Mesendoderm (in vitro differentiated cells): Measurements from ENCODE around the gene VTI1A.

Experiments
- DNase-seq: peaks from one replicate; pipeline ENCODE4 v3.0.0; 2013
- H2AK5ac ChIP-seq: 2 replicates; pipeline ENCODE4 v1.6.1; 2013; ENCODE audit warnings: low read length, inconsistent platforms
- H2BK120ac ChIP-seq: 2 replicates; pipeline ENCODE4 v1.6.1; 2013; ENCODE audit warnings: low read depth, mild to moderate bottlenecking, low read length, moderate library complexity, mixed read lengths
- H2BK15ac ChIP-seq: replicated peaks from 2 replicates; pipeline ENCODE4 v1.6.1; 2013; ENCODE audit warnings: low read depth, mild to moderate bottlenecking, moderate library complexity
- H2BK5ac ChIP-seq: 2 replicates; pipeline ENCODE4 v1.6.1; 2013; ENCODE audit warnings: low read length, inconsistent platforms
- H3K18ac ChIP-seq: 2 replicates; pipeline ENCODE4 v1.6.1; 2013; ENCODE audit warnings: mild to moderate bottlenecking, low read length, mixed read lengths
- H3K23ac ChIP-seq: one replicate; pipeline ENCODE4 v1.6.1; 2013; ENCODE audit warnings: low read length
- H3K27ac ChIP-seq: 2 replicates; pipeline ENCODE4 v1.5.1; 2013; ENCODE audit warnings: low read depth, mild to moderate bottlenecking, inconsistent platforms, low read length, moderate library complexity
- H3K27me3 ChIP-seq: 2 replicates; pipeline ENCODE4 v1.6.1; 2013; ENCODE audit warnings: low read length, control low read depth, mild to moderate bottlenecking, inconsistent platforms; ENCODE audit not compliant: insufficient read depth, poor library complexity
- H3K36me3 ChIP-seq: 2 replicates; pipeline ENCODE4 v1.6.1; 2013; ENCODE audit warnings: low read length, inconsistent platforms; ENCODE audit not compliant: control insufficient read depth, insufficient read depth
- H3K4ac ChIP-seq: one replicate; pipeline ENCODE4 v1.6.1; 2013; ENCODE audit warnings: low read depth, mild to moderate bottlenecking, low read length, moderate library complexity
- H3K4me1 ChIP-seq: 2 replicates; pipeline ENCODE4 v1.6.1; 2013; ENCODE audit warnings: low read depth, low read length, inconsistent platforms; ENCODE audit not compliant: control insufficient read depth
- H3K4me2 ChIP-seq: 2 replicates; pipeline ENCODE4 v1.6.1; 2013; ENCODE audit warnings: low read length
- H3K4me3 ChIP-seq: 2 replicates; pipeline ENCODE4 v1.5.1; 2013; ENCODE audit warnings: mild to moderate bottlenecking, low read length
- H3K56ac ChIP-seq: one replicate; pipeline ENCODE4 v1.6.1; 2013; ENCODE audit warnings: low read length
- H3K79me1 ChIP-seq: 2 replicates; pipeline ENCODE4 v1.6.1; 2013; ENCODE audit warnings: low read length, inconsistent platforms
- H3K79me2 ChIP-seq: 2 replicates; pipeline ENCODE4 v1.6.1; 2013; ENCODE audit warnings: mild to moderate bottlenecking, low read length; ENCODE audit not compliant: control insufficient read depth, insufficient read depth
- H3K9ac ChIP-seq: 2 replicates; pipeline ENCODE4 v1.6.1; 2013; ENCODE audit warnings: low read length, inconsistent platforms
- H4K5ac ChIP-seq: one replicate; pipeline ENCODE4 v1.6.1; 2013; ENCODE audit warnings: low read length
- H4K8ac ChIP-seq: one replicate; pipeline ENCODE4 v1.6.1; 2013; ENCODE audit warnings: low read depth, mild to moderate bottlenecking, control low read depth, low read length, moderate library complexity
- WGBS: extraction: QIAGEN DNeasy Blood & Tissue Kit; methylation state at CpG from one replicate; pipeline ENCODE4 v1.1.7; 2013; ENCODE audit warnings: low lambda C conversion rate, missing lambda C conversion rate; ENCODE audit not compliant: insufficient coverage; ENCODE audit errors: extremely low coverage; 5-methylcytosine and 5-hydroxymethylcytosine counted together

VTI1A gene

GRCh38 chr10:112721080-112721698, 274.2 kb downstream of the VTI1A start:
- Histone ChIP-seq H4K5ac (no peak overlapping the region), H3K36me3 (no peaks in the 10 kb centered on the region), H3K4me2 (no peak overlapping the region), H3K18ac (no peak overlapping the region), H3K4ac (no peak overlapping the region), H3K27ac (no peak overlapping the region), H3K79me2 (no peaks in the 10 kb centered on the region), H3K79me1 (no peaks in the 10 kb centered on the region), H2AK5ac (no peak overlapping the region), H3K4me1 (no peaks in the 10 kb centered on the region), H3K23ac (no peak overlapping the region), H2BK15ac (peak overlapping the region; percentile 36), H2BK120ac (no peak overlapping the region), H3K9ac (no peak overlapping the region), H2BK5ac (no peak overlapping the region), H3K27me3 (no peaks in the 10 kb centered on the region), H3K4me3 (no peak overlapping the region), H3K56ac (no peak overlapping the region), H4K8ac (no peak overlapping the region)
- DNase-seq, result peak; percentile 60
- no CpG with 5 or more reads among the region's 5 CpGs for WGBS

GRCh38 chr10:112722758-112723157, 275.7 kb downstream of the VTI1A start:
- Histone ChIP-seq H4K8ac (no peak overlapping the region), H2AK5ac (no peak overlapping the region), H2BK120ac (no peak overlapping the region), H3K27me3 (no peaks in the 10 kb centered on the region), H3K4me1 (no peaks in the 10 kb centered on the region), H3K56ac (no peak overlapping the region), H3K4ac (no peak overlapping the region), H2BK15ac (no peak overlapping the region), H2BK5ac (no peak overlapping the region), H4K5ac (no peak overlapping the region), H3K4me3 (no peak overlapping the region), H3K9ac (no peak overlapping the region), H3K27ac (no peak overlapping the region), H3K79me2 (no peaks in the 10 kb centered on the region), H3K4me2 (no peak overlapping the region), H3K18ac (no peak overlapping the region), H3K23ac (no peak overlapping the region), H3K79me1 (no peaks in the 10 kb centered on the region), H3K36me3 (no peaks in the 10 kb centered on the region)
- WGBS, result no CpG with 5 or more reads among the region's 3 CpGs
- DNase-seq, result no peak

GRCh38 chr10:112723876-112724275, 276.9 kb downstream of the VTI1A start:
- Histone ChIP-seq H3K27ac (no peak overlapping the region), H3K79me1 (no peaks in the 10 kb centered on the region), H3K36me3 (no peaks in the 10 kb centered on the region), H3K4me3 (no peak overlapping the region), H4K8ac (no peak overlapping the region), H2BK120ac (no peak overlapping the region), H3K18ac (no peak overlapping the region), H3K4ac (no peak overlapping the region), H3K79me2 (no peaks in the 10 kb centered on the region), H3K56ac (no peak overlapping the region), H2BK5ac (no peak overlapping the region), H3K9ac (no peak overlapping the region), H3K23ac (no peak overlapping the region), H3K4me1 (peaks cover 3% of the 10 kb centered on the region), H2AK5ac (no peak overlapping the region), H4K5ac (no peak overlapping the region), H3K27me3 (no peaks in the 10 kb centered on the region), H3K4me2 (no peak overlapping the region), H2BK15ac (no peak overlapping the region)
- no peak for DNase-seq

GRCh38 chr10:112724404-112724991, 277.5 kb downstream of the VTI1A start:
- H3K36me3 ChIP-seq, result no peaks in the 10 kb centered on the region
- no peak overlapping the region for H4K5ac ChIP-seq
- H3K9ac ChIP-seq, result no peak overlapping the region
- no peak overlapping the region for H2BK120ac ChIP-seq
- H3K4me2 ChIP-seq, result no peak overlapping the region
- WGBS, result no CpG with 5 or more reads among the region's 2 CpGs
- H3K23ac ChIP-seq, result no peak overlapping the region
- no peak overlapping the region for H3K56ac ChIP-seq
- no peak overlapping the region for H2BK5ac ChIP-seq
- H3K4me1 ChIP-seq, result peaks cover 3% of the 10 kb centered on the region
- H4K8ac ChIP-seq, result no peak overlapping the region
- no peak overlapping the region for H2BK15ac ChIP-seq
- DNase-seq, result peak; percentile 44
- no peaks in the 10 kb centered on the region for H3K27me3 ChIP-seq
- no peak overlapping the region for H3K18ac ChIP-seq
- no peak overlapping the region for H2AK5ac ChIP-seq
- H3K79me1 ChIP-seq, result no peaks in the 10 kb centered on the region
- H3K4ac ChIP-seq, result no peak overlapping the region
- no peaks in the 10 kb centered on the region for H3K79me2 ChIP-seq
- no peak overlapping the region for H3K27ac ChIP-seq
- no peak overlapping the region for H3K4me3 ChIP-seq

GRCh38 chr10:112728118-112728883, 281.3 kb downstream of the VTI1A start:
- WGBS, result no CpG with 5 or more reads among the region's 3 CpGs
- Histone ChIP-seq H3K4me3 (no peak overlapping the region), H2AK5ac (no peak overlapping the region), H3K79me2 (no peaks in the 10 kb centered on the region), H3K56ac (no peak overlapping the region), H3K4ac (no peak overlapping the region), H2BK120ac (no peak overlapping the region), H3K4me1 (peaks cover 5% of the 10 kb centered on the region), H3K36me3 (no peaks in the 10 kb centered on the region), H2BK5ac (no peak overlapping the region), H2BK15ac (no peak overlapping the region), H3K79me1 (no peaks in the 10 kb centered on the region), H3K18ac (peak overlapping the region; percentile 3), H3K9ac (no peak overlapping the region), H4K8ac (no peak overlapping the region), H3K27ac (no peak overlapping the region), H4K5ac (no peak overlapping the region), H3K23ac (no peak overlapping the region), H3K27me3 (no peaks in the 10 kb centered on the region), H3K4me2 (no peak overlapping the region)
- no peak for DNase-seq
